Adrenal gland (tissue), 5 donors: Measurements from ENCODE around the gene DUSP8.

Source experiments
- CTCF ChIP-seq, 6 experiments: fragments of 450-650 bp in 4 of 6; fragments of 200-600 bp in 2 of 6; sonication (generic) in 1 of 6; IDR thresholded peaks; 1 replicate in 5 of 6; 2 replicates in 1 of 6; pipeline versions ENCODE4 v1.5.1 to v1.8.0; 2016 to 2021; ENCODE audit warnings: antibody characterized with exemption in 6 of 6, mild to moderate bottlenecking in 2 of 6, moderate library complexity in 1 of 6
- POLR2A ChIP-seq, 2 donors: fragments of 450-650 bp; IDR thresholded peaks; one replicate each; pipeline ENCODE4 v1.6.1; 2017; ENCODE audit warnings: antibody characterized with exemption in 2 of 2, mild to moderate bottlenecking in 2 of 2, moderate library complexity in 1 of 2
- donor health status: DM: no; HTN: no; CAD: no.

DNA sequence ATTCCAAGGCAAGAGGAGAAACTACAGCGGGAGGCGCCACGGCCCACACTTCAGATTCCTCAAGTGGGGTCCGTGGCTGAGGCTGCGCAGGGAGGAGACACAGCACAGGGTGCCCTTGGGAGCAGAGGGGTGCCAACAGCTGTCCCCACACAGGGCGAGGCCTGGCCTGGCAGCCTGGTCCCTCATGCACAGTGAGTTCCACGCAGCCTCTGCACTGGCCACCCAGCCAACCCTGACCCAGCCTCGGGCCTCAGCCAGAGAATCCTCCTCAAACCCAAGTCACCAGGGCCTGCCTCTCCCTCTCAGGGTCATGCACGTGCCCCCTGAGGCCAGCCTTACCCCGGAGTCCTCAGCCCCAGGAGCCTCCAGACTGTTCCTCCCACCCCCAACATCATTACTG is 63.1 kb downstream of the DUSP8 start:
- no peak for TF ChIP-seq CTCF (IDR thresholded peaks at IDR 0.05)
- no peak for TF ChIP-seq POLR2A (IDR thresholded peaks at IDR 0.05)
